Vagina (tissue), 2 donors: ENCODE results near the gene CHODL.

Source experiments
- CTCF ChIP-seq, 3 experiments: fragments of 450-650 bp in 2 of 3; fragments of 200-600 bp in 1 of 3; sonication (generic) in 1 of 3; IDR thresholded peaks; one replicate each; pipeline ENCODE4 v1.5.1; 2017 to 2019; ENCODE audit warnings: antibody characterized with exemption in 3 of 3, mild to moderate bottlenecking in 2 of 3, moderate library complexity in 2 of 3
- POLR2A ChIP-seq, 2 donors: fragments of 450-650 bp; IDR thresholded peaks; one replicate each; pipeline ENCODE4 v1.6.1; 2017; ENCODE audit warnings: antibody characterized with exemption in 2 of 2, mild to moderate bottlenecking in 2 of 2, moderate library complexity in 2 of 2
- POLR2AphosphoS5 ChIP-seq, 2 donors: sonication (generic); formaldehyde crosslinking; IDR thresholded peaks; one replicate each; pipeline ENCODE4 v1.9.0; 2017; ENCODE audit warnings: antibody characterized with exemption in 2 of 2, mild to moderate bottlenecking in 2 of 2, low read depth in 1 of 2; ENCODE audit not compliant: insufficient read depth in 1 of 2

- no peak for TF ChIP-seq CTCF (IDR thresholded peaks at IDR 0.05)
- TF ChIP-seq POLR2A (IDR thresholded peaks at IDR 0.05), result no peak
- no peak for TF ChIP-seq POLR2AphosphoS5 (IDR thresholded peaks at IDR 0.05; ENCODE audit: insufficient read depth in 1 of 2, low read depth in 1 of 2)
Observed at GRCh38 chr21:18273400-18273799, 28.8 kb downstream of the CHODL start.
